WTC11 (cell line): ENCODE data around the gene ATP9A. TPM values are rescaled to one million over a fixed set of nuclear protein-coding genes. Genes with fewer than 3 reads are reported as not detected.

Source experiments
- ATAC-seq: fragments of 200-7000 bp; cut with Tn5 transposase; 2 replicates; pipeline ENCODE4 v1.10.0; 2021; ENCODE audit warnings: mild to moderate bottlenecking, moderate library complexity
- CTCF ChIA-PET: fragments of 300-600 bp; sonication (Branson Sonifier 250); formaldehyde crosslinking; loops from one replicate; lab custom pipeline; 2021; ENCODE audit warnings: antibody characterized with exemption; lab: Charles Lee
- POLR2A ChIA-PET: fragments of 350-600 bp; sonication (Branson Sonifier 250); formaldehyde crosslinking; loops from one replicate; lab custom pipeline; 2021; ENCODE audit warnings: antibody characterized with exemption; lab: Charles Lee
- DNase-seq: peaks from one replicate; pipeline ENCODE4 v3.0.0; 2021; ENCODE audit warnings: low spot score
- H3K27ac Mint-ChIP-seq: 2 replicates; pipeline ENCODE4 v1.8.0; 2021; ENCODE audit warnings: mixed read lengths
- H3K27me3 Mint-ChIP-seq: 2 replicates; pipeline ENCODE4 v1.8.0; 2021; ENCODE audit warnings: low read depth, mild to moderate bottlenecking, moderate library complexity, mixed read lengths
- H3K36me3 Mint-ChIP-seq: 2 replicates; pipeline ENCODE4 v1.8.0; 2021; ENCODE audit warnings: mixed read lengths
- H3K4me1 Mint-ChIP-seq: 2 replicates; pipeline ENCODE4 v1.8.0; 2022; ENCODE audit warnings: mixed read lengths
- H3K4me3 Mint-ChIP-seq: 2 replicates; pipeline ENCODE4 v1.8.0; 2021; ENCODE audit warnings: mild to moderate bottlenecking, moderate library complexity, mixed read lengths
- H3K9me3 Mint-ChIP-seq: 2 replicates; pipeline ENCODE4 v1.8.0; 2021; ENCODE audit warnings: mixed read lengths
- ATF1 ChIP-seq: sonication (generic); formaldehyde crosslinking; IDR thresholded peaks from 2 replicates; pipeline ENCODE4 v1.8.1; 2023; ENCODE audit warnings: mild to moderate bottlenecking, moderate library complexity, missing genetic modification reagents
- CDX4 ChIP-seq: fragments of 250-450 bp; sonication (Bioruptor Pico); IDR thresholded peaks from 2 replicates; pipeline ENCODE4 v1.9.0; 2021; ENCODE audit warnings: moderate library complexity, mild to moderate bottlenecking, inconsistent platforms, borderline replicate concordance
- CTCF ChIP-seq: fragments of 200-600 bp; IDR thresholded peaks from 2 replicates; pipeline ENCODE4 v1.8.0; 2022; ENCODE audit warnings: antibody characterized with exemption
- E2F1 ChIP-seq: sonication (generic); formaldehyde crosslinking; IDR thresholded peaks from 2 replicates; pipeline ENCODE4 v1.8.0; 2022; ENCODE audit warnings: mild to moderate bottlenecking, missing genetic modification reagents
- FOXP1 ChIP-seq: sonication (generic); formaldehyde crosslinking; IDR thresholded peaks from 2 replicates; pipeline ENCODE4 v1.8.0; 2022; ENCODE audit warnings: missing genetic modification reagents, mild to moderate bottlenecking, moderate library complexity, borderline replicate concordance
- KAT7 ChIP-seq: sonication (generic); formaldehyde crosslinking; IDR thresholded peaks from 2 replicates; pipeline ENCODE4 v1.8.1; 2023; ENCODE audit warnings: missing genetic modification reagents, mild to moderate bottlenecking, borderline replicate concordance
- NFATC4 ChIP-seq: fragments of 250-450 bp; sonication (Bioruptor Pico); IDR thresholded peaks from 2 replicates; pipeline ENCODE4 v1.9.0; 2021; ENCODE audit warnings: mild to moderate bottlenecking
- NFE2L1 ChIP-seq: sonication (generic); formaldehyde crosslinking; IDR thresholded peaks from 2 replicates; pipeline ENCODE4 v1.8.1; 2023; ENCODE audit warnings: missing genetic modification reagents
- NR1H2 ChIP-seq: sonication (generic); formaldehyde crosslinking; IDR thresholded peaks from 2 replicates; pipeline ENCODE4 v1.9.0; 2021; ENCODE audit warnings: mild to moderate bottlenecking, moderate library complexity, missing genetic modification reagents
- NR2C2 ChIP-seq: sonication (generic); formaldehyde crosslinking; IDR thresholded peaks from 2 replicates; pipeline ENCODE4 v1.8.0; 2022; ENCODE audit warnings: mild to moderate bottlenecking, missing genetic modification reagents
- PRRX2 ChIP-seq: fragments of 250-450 bp; sonication (Bioruptor Pico); IDR thresholded peaks from 2 replicates; pipeline ENCODE4 v1.8.0; 2021; ENCODE audit warnings: mild to moderate bottlenecking
- RELA ChIP-seq: sonication (generic); formaldehyde crosslinking; IDR thresholded peaks from 2 replicates; pipeline ENCODE4 v1.8.1; 2022; ENCODE audit warnings: missing genetic modification reagents, mild to moderate bottlenecking, borderline replicate concordance
- SP1 ChIP-seq: sonication (generic); formaldehyde crosslinking; conservative IDR thresholded peaks from 2 replicates; pipeline ENCODE4 v1.8.1; 2022; ENCODE audit warnings: missing genetic modification reagents
- TEAD1 ChIP-seq: sonication (generic); formaldehyde crosslinking; IDR thresholded peaks from 2 replicates; pipeline ENCODE4 v1.8.0; 2022; ENCODE audit warnings: mild to moderate bottlenecking, missing genetic modification reagents
- ZBTB21 ChIP-seq: sonication (generic); formaldehyde crosslinking; IDR thresholded peaks from 2 replicates; pipeline ENCODE4 v1.8.1; 2023; ENCODE audit warnings: mild to moderate bottlenecking, missing genetic modification reagents, borderline replicate concordance
- ZNF138 ChIP-seq: sonication (generic); formaldehyde crosslinking; conservative IDR thresholded peaks from 2 replicates; pipeline ENCODE4 v1.8.1; 2022; ENCODE audit warnings: mild to moderate bottlenecking, moderate library complexity, missing genetic modification reagents
- ZNF232 ChIP-seq: sonication (generic); formaldehyde crosslinking; IDR thresholded peaks from 2 replicates; pipeline ENCODE4 v1.8.0; 2022; ENCODE audit warnings: mild to moderate bottlenecking, missing genetic modification reagents
- ZNF263 ChIP-seq: sonication (generic); formaldehyde crosslinking; IDR thresholded peaks from 2 replicates; pipeline ENCODE4 v1.8.1; 2022; ENCODE audit warnings: low read depth, mild to moderate bottlenecking, moderate library complexity, missing genetic modification reagents
- ZNF317 ChIP-seq: sonication (generic); formaldehyde crosslinking; IDR thresholded peaks from 2 replicates; pipeline ENCODE4 v1.8.1; 2023; ENCODE audit warnings: low read depth, mild to moderate bottlenecking, moderate library complexity, missing genetic modification reagents, borderline replicate concordance
- ZNF671 ChIP-seq: fragments of 250-450 bp; sonication (Bioruptor Pico); IDR thresholded peaks from 2 replicates; pipeline ENCODE4 v1.8.0; 2021; ENCODE audit warnings: mild to moderate bottlenecking
- total RNA-seq: library from RNA; stranded (reverse); gene quantifications from 3 replicates; pipeline ENCODE4 v1.2.3, GENCODE V29; 2021
- TF ChIP-seq, protein P1 (sequence below): sonication (generic); formaldehyde crosslinking; IDR thresholded peaks from 2 replicates; pipeline ENCODE4 v1.8.1; 2023; ENCODE audit warnings: mild to moderate bottlenecking, moderate library complexity, missing genetic modification reagents
- TF ChIP-seq, protein P2 (sequence below): sonication (generic); formaldehyde crosslinking; IDR thresholded peaks from 2 replicates; pipeline ENCODE4 v1.8.1; 2022; ENCODE audit warnings: low read depth, mild to moderate bottlenecking, moderate library complexity, missing genetic modification reagents, borderline replicate concordance
- TF ChIP-seq, protein P3 (sequence below): fragments of 250-450 bp; sonication (Bioruptor Pico); IDR thresholded peaks from 2 replicates; pipeline ENCODE4 v1.8.0; 2021; ENCODE audit warnings: mild to moderate bottlenecking
- TF ChIP-seq, protein P4 (sequence below): fragments of 250-450 bp; sonication (Bioruptor Pico); IDR thresholded peaks from 2 replicates; pipeline ENCODE4 v2.1.2; 2022; ENCODE audit warnings: mild to moderate bottlenecking, moderate library complexity

ATP9A gene
- total RNA-seq, 1 experiment from 2014 or later: 5.0 TPM

DNA sequence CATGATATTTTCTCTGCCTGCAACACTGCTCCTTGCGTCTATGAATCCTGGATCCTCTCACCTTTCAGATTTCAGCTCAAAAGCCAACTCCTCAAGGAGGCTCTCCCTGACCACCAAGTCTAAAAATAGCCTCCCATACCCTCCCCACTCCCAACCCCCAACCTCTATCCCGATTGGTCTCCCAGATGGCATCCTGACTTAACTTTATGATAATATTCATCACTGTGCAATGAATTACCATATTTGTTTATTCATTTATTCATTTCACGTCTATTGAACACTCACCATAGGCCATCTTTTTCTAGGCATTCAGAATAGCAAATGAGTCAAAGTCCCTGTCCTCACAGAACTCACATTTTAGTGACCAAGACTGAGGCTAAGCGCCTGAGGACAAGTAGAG, 183.0 kb downstream of the ATP9A start:
- H3K4me3 Mint-ChIP-seq: no peak overlapping the region
- no peak for TF ChIP-seq ZNF138
- TF ChIP-seq, protein P1, sequence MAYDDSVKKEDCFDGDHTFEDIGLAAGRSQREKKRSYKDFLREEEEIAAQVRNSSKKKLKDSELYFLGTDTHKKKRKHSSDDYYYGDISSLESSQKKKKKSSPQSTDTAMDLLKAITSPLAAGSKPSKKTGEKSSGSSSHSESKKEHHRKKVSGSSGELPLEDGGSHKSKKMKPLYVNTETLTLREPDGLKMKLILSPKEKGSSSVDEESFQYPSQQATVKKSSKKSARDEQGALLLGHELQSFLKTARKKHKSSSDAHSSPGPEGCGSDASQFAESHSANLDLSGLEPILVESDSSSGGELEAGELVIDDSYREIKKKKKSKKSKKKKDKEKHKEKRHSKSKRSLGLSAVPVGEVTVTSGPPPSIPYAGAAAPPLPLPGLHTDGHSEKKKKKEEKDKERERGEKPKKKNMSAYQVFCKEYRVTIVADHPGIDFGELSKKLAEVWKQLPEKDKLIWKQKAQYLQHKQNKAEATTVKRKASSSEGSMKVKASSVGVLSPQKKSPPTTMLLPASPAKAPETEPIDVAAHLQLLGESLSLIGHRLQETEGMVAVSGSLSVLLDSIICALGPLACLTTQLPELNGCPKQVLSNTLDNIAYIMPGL (CRISPR knock-in tag): no peak
- TF ChIP-seq E2F1 (CRISPR knock-in tag): no peak
- TF ChIP-seq ZNF671 (CRISPR knock-in tag): no peak
- no peak for TF ChIP-seq SP1 (CRISPR knock-in tag)
- TF ChIP-seq, protein P2, sequence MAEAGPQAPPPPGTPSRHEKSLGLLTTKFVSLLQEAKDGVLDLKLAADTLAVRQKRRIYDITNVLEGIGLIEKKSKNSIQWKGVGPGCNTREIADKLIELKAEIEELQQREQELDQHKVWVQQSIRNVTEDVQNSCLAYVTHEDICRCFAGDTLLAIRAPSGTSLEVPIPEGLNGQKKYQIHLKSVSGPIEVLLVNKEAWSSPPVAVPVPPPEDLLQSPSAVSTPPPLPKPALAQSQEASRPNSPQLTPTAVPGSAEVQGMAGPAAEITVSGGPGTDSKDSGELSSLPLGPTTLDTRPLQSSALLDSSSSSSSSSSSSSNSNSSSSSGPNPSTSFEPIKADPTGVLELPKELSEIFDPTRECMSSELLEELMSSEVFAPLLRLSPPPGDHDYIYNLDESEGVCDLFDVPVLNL (CRISPR knock-in tag): no peak
- TF ChIP-seq, all 79 proteins: peak for 0
- ChIA-PET POLR2A (no interaction called here), CTCF (no interaction called here)
- Mint-ChIP-seq H3K36me3 (no peaks in the 10 kb centered on the region), H3K4me1 (no peaks in the 10 kb centered on the region), H3K9me3 (0 out of 2 replicates have a peak, but pooled peaks cover 3% of the 10 kb centered on the region), H3K27me3 (peaks cover 4% of the 10 kb centered on the region; the same call in 1 of the 2 replicates), H3K27ac (no peak overlapping the region)
- ATAC-seq (no peak), DNase-seq (no peak)

- Mint-ChIP-seq H3K4me3 (no peak overlapping the region), H3K27me3 (peaks cover 6% of the 10 kb centered on the region; the same call in 1 of the 2 replicates), H3K4me1 (no peaks in the 10 kb centered on the region), H3K36me3 (no peaks in the 10 kb centered on the region), H3K9me3 (0 out of 2 replicates have a peak, but pooled peaks cover 3% of the 10 kb centered on the region), H3K27ac (no peak overlapping the region)
- POLR2A ChIA-PET: no interaction called here
- no peak for DNase-seq
- CTCF ChIA-PET: interaction anchor here (0.5 kb wide), 1 partner anchor 110 kb away, joined by 3 read pairs; no protein-coding TSS in a partner anchor
- no peak for ATAC-seq
- TF ChIP-seq NR2C2: no peak
- TF ChIP-seq NFE2L1: no peak
- TF ChIP-seq PRRX2: no peak
- no peak for TF ChIP-seq FOXP1
- TF ChIP-seq ZNF138: no peak
- TF ChIP-seq TEAD1: no peak
- TF ChIP-seq ATF1 (CRISPR knock-in tag): no peak
- TF ChIP-seq CTCF: no peak
- TF ChIP-seq ZBTB21 (CRISPR knock-in tag): no peak
- TF ChIP-seq ZNF263: no peak
- no peak for TF ChIP-seq ZNF317 (CRISPR knock-in tag)
- TF ChIP-seq NR1H2 (CRISPR knock-in tag): no peak
- TF ChIP-seq RELA (CRISPR knock-in tag): no peak
- no peak for TF ChIP-seq KAT7 (CRISPR knock-in tag)
- TF ChIP-seq CDX4 (CRISPR knock-in tag): no peak
- no peak for TF ChIP-seq NFATC4 (CRISPR knock-in tag)
- TF ChIP-seq, protein P3, sequence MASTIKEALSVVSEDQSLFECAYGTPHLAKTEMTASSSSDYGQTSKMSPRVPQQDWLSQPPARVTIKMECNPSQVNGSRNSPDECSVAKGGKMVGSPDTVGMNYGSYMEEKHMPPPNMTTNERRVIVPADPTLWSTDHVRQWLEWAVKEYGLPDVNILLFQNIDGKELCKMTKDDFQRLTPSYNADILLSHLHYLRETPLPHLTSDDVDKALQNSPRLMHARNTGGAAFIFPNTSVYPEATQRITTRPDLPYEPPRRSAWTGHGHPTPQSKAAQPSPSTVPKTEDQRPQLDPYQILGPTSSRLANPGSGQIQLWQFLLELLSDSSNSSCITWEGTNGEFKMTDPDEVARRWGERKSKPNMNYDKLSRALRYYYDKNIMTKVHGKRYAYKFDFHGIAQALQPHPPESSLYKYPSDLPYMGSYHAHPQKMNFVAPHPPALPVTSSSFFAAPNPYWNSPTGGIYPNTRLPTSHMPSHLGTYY (CRISPR knock-in tag): no peak
- TF ChIP-seq, protein P4, sequence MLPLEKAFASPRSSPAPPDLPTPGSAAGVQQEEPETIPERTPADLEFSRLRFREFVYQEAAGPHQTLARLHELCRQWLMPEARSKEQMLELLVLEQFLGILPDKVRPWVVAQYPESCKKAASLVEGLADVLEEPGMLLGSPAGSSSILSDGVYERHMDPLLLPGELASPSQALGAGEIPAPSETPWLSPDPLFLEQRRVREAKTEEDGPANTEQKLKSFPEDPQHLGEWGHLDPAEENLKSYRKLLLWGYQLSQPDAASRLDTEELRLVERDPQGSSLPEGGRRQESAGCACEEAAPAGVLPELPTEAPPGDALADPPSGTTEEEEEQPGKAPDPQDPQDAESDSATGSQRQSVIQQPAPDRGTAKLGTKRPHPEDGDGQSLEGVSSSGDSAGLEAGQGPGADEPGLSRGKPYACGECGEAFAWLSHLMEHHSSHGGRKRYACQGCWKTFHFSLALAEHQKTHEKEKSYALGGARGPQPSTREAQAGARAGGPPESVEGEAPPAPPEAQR: no peak
- TF ChIP-seq ZNF232 (CRISPR knock-in tag): no peak
Measured at GRCh38 chr20:51584737-51585136, 183.5 kb downstream of the ATP9A start.
